CD4-positive, CD25-positive, alpha-beta regulatory T cell (primary cell): ENCODE results near the gene DGKG. TPM values are rescaled to one million over a fixed set of nuclear protein-coding genes. Genes with fewer than 3 reads are reported as not detected.

ENCODE experiments used
- ATAC-seq, 2 donors: fragments of 150-1000 bp; cut with Tn5 transposase; one replicate each; pipeline ENCODE4 v1.10.0; 2021; ENCODE audit warnings: low read depth in 2 of 2, moderate number of reproducible peaks in 2 of 2, moderate library complexity in 1 of 2
- DNase-seq, 3 donors: peaks; one replicate each; pipeline versions ENCODE4 v3.0.0 to v3.0.0-alpha.2; 2012 to 2022; ENCODE audit warnings: mixed read lengths in 1 of 3
- H3K27ac ChIP-seq: one replicate; pipeline ENCODE4 v1.7.0; 2013; ENCODE audit warnings: mild to moderate bottlenecking, low read length; ENCODE audit not compliant: insufficient read depth, poor library complexity, severe bottlenecking
- H3K27me3 ChIP-seq: one replicate; pipeline ENCODE4 v1.7.0; 2013; ENCODE audit warnings: low read length; ENCODE audit not compliant: control insufficient read depth, insufficient read depth
- H3K36me3 ChIP-seq: one replicate; pipeline ENCODE4 v1.7.0; 2013; ENCODE audit warnings: mild to moderate bottlenecking, low read length, moderate library complexity; ENCODE audit not compliant: control insufficient read depth, insufficient read depth
- H3K4me1 ChIP-seq: 2 replicates; pipeline ENCODE4 v1.7.0; 2013; ENCODE audit warnings: mild to moderate bottlenecking, low read length; ENCODE audit not compliant: insufficient read depth, control insufficient read depth, poor library complexity, severe bottlenecking
- H3K4me3 ChIP-seq: one replicate; pipeline ENCODE4 v1.7.0; 2013; ENCODE audit warnings: low read depth, mild to moderate bottlenecking, low read length, moderate library complexity
- H3K9me3 ChIP-seq, 2 experiments: 1 replicate in 1 of 2; 2 replicates in 1 of 2; pipeline ENCODE4 v1.7.0; 2013; ENCODE audit warnings: low read length in 2 of 2, mild to moderate bottlenecking in 1 of 2, moderate library complexity in 1 of 2; ENCODE audit not compliant: control insufficient read depth in 2 of 2
- H3K27ac Mint-ChIP-seq, 3 donors: one replicate each; pipeline ENCODE4 v1.8.0; 2020 to 2022; ENCODE audit warnings: mild to moderate bottlenecking in 3 of 3, mixed read lengths in 3 of 3, moderate library complexity in 2 of 3
- H3K27me3 Mint-ChIP-seq: one replicate; pipeline ENCODE4 v1.8.0; 2022; ENCODE audit warnings: mild to moderate bottlenecking, mixed read lengths
- H3K36me3 Mint-ChIP-seq: one replicate; pipeline ENCODE4 v1.8.0; 2020; ENCODE audit warnings: mixed read lengths
- H3K4me1 Mint-ChIP-seq, 4 donors: one replicate each; pipeline ENCODE4 v1.8.0; 2020 to 2022; ENCODE audit warnings: mixed read lengths in 4 of 4, mild to moderate bottlenecking in 1 of 4
- H3K4me3 Mint-ChIP-seq, 4 donors: one replicate each; pipeline ENCODE4 v1.8.0; 2020 to 2022; ENCODE audit warnings: mild to moderate bottlenecking in 4 of 4, mixed read lengths in 4 of 4, moderate library complexity in 3 of 4
- H3K9me3 Mint-ChIP-seq, 7 donors: one replicate each; pipeline ENCODE4 v1.8.0; 2020 to 2022; ENCODE audit warnings: mixed read lengths in 7 of 7, mild to moderate bottlenecking in 3 of 7, moderate library complexity in 2 of 7
- polyA plus RNA-seq, 4 donors: library from polyadenylated mRNA; unstranded; fragments of 300-500 nt; fragmentation: Illumina TruSeq; gene quantifications; one replicate each; pipeline ENCODE4 v1.2.3, GENCODE V29; 2021
- total RNA-seq: library from RNA; stranded (reverse); gene quantifications from one replicate; pipeline ENCODE4 v1.2.3, GENCODE V29; 2022

DGKG gene
- total and polyA plus RNA-seq, 5 donors from 2014 or later: 0.81 TPM; not detected in 4

DNA sequence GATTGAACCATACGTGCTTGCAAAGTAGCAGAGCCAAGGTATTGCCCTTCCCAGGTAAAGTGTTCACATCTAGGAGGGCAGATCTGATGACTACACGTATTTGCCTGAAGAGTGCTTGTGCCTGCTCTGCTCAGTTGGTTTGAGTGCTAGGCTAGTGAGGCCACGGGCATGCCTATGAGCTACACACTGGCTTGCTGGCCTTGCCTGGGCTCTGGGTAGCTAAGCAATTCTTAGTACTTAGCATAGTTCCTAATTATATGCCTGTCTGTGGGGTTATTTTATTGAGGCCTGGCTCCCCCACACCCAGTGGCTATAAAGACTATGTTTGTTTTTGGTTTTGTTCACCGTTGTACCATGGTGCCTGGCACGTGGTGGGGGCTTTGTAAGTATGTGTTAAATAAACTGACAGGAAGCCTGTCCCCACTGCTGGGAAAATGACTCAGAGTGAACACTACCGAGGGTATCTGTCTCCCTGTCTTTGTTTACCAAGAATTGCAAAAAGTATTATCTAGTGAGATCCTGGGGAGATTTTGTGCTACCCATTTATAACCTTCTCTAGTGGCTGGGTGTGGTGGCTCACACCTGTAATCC is 181.0 kb downstream of the DGKG start:
- Histone ChIP-seq H3K4me1 (peaks cover 11% of the 10 kb centered on the region), H3K9me3 (no peaks in the 10 kb centered on the region), H3K27ac (no peak overlapping the region), H3K36me3 (no peaks in the 10 kb centered on the region), H3K4me3 (no peak overlapping the region), H3K27me3 (no peaks in the 10 kb centered on the region)
- Mint-ChIP-seq H3K27me3 (peaks cover 7% of the 10 kb centered on the region), H3K9me3 (peaks cover 0 to 3% (median 0%) of the 10 kb centered on the region in 7 donors), H3K27ac (no peak overlapping the region), H3K36me3 (no peaks in the 10 kb centered on the region), H3K4me1 (peaks cover 7 to 12% (median 10%) of the 10 kb centered on the region in 4 donors), H3K4me3 (no peak overlapping the region)
- no peak for ATAC-seq
- no peak for DNase-seq

DNA sequence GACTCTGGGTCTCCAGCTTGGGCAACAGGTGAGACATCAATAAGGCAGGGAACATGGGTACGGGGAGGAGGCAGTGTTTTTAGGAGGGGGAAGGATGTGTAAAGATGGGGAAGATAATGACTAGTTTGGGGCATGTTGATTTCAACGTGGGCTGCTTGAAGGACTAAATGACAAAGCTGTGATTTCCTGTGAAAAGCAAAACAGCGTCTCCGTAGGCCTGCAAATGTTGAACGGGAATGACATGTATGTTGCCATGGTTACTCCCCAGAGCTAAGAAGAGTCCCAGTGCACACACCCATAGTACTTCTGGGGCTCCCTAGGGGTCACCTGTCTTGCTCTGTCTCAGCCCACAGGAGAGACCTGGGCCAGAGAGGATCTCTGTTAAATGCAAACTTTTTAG is 181.9 kb downstream of the DGKG start:
- H3K4me3 Mint-ChIP-seq: no peak overlapping the region
- DNase-seq (no peak), ATAC-seq (no peak)
- H3K27me3 ChIP-seq: no peaks in the 10 kb centered on the region
- H3K27ac ChIP-seq: no peak overlapping the region
- no peaks in the 10 kb centered on the region for H3K9me3 ChIP-seq
- peaks cover 5% of the 10 kb centered on the region for H3K4me1 ChIP-seq
- peaks cover 6% of the 10 kb centered on the region for H3K27me3 Mint-ChIP-seq
- no peaks in the 10 kb centered on the region for H3K36me3 Mint-ChIP-seq
- H3K4me3 ChIP-seq: no peak overlapping the region
- H3K36me3 ChIP-seq: no peaks in the 10 kb centered on the region
- H3K9me3 Mint-ChIP-seq: peaks cover 0 to under 1% (median 0%) of the 10 kb centered on the region in 7 donors
- no peak overlapping the region for H3K27ac Mint-ChIP-seq
- peaks cover 5 to 8% (median 7%) of the 10 kb centered on the region in 4 donors for H3K4me1 Mint-ChIP-seq

GRCh38 chr3:186178412-186178811 is 183.6 kb downstream of the DGKG start:
- H3K27ac Mint-ChIP-seq: no peak overlapping the region
- no peaks in the 10 kb centered on the region for H3K36me3 Mint-ChIP-seq
- Histone ChIP-seq H3K27me3 (no peaks in the 10 kb centered on the region), H3K4me3 (no peak overlapping the region), H3K4me1 (no peaks in the 10 kb centered on the region), H3K36me3 (no peaks in the 10 kb centered on the region), H3K27ac (no peak overlapping the region), H3K9me3 (no peaks in the 10 kb centered on the region)
- no peak for ATAC-seq
- no peak overlapping the region for H3K4me3 Mint-ChIP-seq
- DNase-seq: no peak
- H3K27me3 Mint-ChIP-seq: peaks cover 6% of the 10 kb centered on the region
- no peaks in the 10 kb centered on the region for H3K4me1 Mint-ChIP-seq
- no peaks in the 10 kb centered on the region for H3K9me3 Mint-ChIP-seq

DNA sequence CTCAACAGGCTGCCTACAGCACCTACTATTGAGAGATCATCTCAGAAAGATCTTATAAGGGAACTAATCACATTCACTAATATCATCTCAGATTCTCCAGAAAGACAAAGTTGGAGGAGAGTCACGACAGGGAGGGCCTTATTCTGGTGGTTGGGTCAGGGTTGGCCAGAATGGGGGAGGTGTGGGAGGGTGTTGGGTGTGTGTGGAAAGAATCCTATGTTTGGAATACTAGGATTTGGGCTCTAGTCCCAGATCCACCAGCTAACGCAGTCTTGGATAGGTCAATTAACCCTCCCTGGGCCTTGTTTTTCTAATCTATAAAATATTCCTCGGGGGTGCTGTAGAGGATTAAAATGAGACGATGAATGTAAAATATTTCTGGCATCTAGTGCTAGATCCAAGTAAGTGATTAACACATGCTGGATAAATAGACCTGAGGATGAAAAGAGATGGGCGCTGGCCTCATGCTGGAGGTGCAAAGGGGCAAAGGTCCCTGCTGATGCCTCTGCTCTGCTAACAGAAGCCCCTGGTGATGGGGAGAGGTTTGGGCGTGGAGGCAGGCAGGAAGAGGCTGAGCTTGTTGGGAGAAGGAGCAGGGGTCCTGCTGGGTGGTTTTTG is 185.6 kb downstream of the DGKG start:
- Histone ChIP-seq H3K4me1 (no peaks in the 10 kb centered on the region), H3K27me3 (no peaks in the 10 kb centered on the region), H3K4me3 (no peak overlapping the region), H3K36me3 (no peaks in the 10 kb centered on the region), H3K27ac (no peak overlapping the region), H3K9me3 (no peaks in the 10 kb centered on the region)
- ATAC-seq (no peak), DNase-seq (no peak)
- no peak overlapping the region for H3K27ac Mint-ChIP-seq
- no peaks in the 10 kb centered on the region for H3K9me3 Mint-ChIP-seq
- H3K36me3 Mint-ChIP-seq: no peaks in the 10 kb centered on the region
- H3K4me1 Mint-ChIP-seq: no peaks in the 10 kb centered on the region
- no peak overlapping the region for H3K4me3 Mint-ChIP-seq
- peaks cover 6% of the 10 kb centered on the region for H3K27me3 Mint-ChIP-seq

- Mint-ChIP-seq H3K4me1 (no peaks in the 10 kb centered on the region), H3K4me3 (no peak overlapping the region), H3K27ac (no peak overlapping the region), H3K27me3 (peaks cover 6% of the 10 kb centered on the region), H3K9me3 (no peaks in the 10 kb centered on the region), H3K36me3 (no peaks in the 10 kb centered on the region)
- H3K36me3 ChIP-seq: no peaks in the 10 kb centered on the region
- no peaks in the 10 kb centered on the region for H3K9me3 ChIP-seq
- no peak overlapping the region for H3K27ac ChIP-seq
- no peak for ATAC-seq
- H3K4me3 ChIP-seq: no peak overlapping the region
- no peaks in the 10 kb centered on the region for H3K4me1 ChIP-seq
- H3K27me3 ChIP-seq: no peaks in the 10 kb centered on the region
- no peak for DNase-seq
Observed at GRCh38 chr3:186173224-186173815, 188.7 kb downstream of the DGKG start.

GRCh38 chr3:186172353-186172752 is 189.7 kb downstream of the DGKG start:
- H3K27ac Mint-ChIP-seq: no peak overlapping the region
- Histone ChIP-seq H3K4me3 (no peak overlapping the region), H3K9me3 (no peaks in the 10 kb centered on the region), H3K4me1 (no peaks in the 10 kb centered on the region), H3K27me3 (no peaks in the 10 kb centered on the region), H3K36me3 (no peaks in the 10 kb centered on the region), H3K27ac (no peak overlapping the region)
- H3K9me3 Mint-ChIP-seq: no peaks in the 10 kb centered on the region
- no peaks in the 10 kb centered on the region for H3K36me3 Mint-ChIP-seq
- H3K4me1 Mint-ChIP-seq: no peaks in the 10 kb centered on the region
- H3K4me3 Mint-ChIP-seq: no peak overlapping the region
- ATAC-seq: no peak
- no peak for DNase-seq
- H3K27me3 Mint-ChIP-seq: peaks cover 6% of the 10 kb centered on the region

- H3K4me1 Mint-ChIP-seq: no peaks in the 10 kb centered on the region
- H3K36me3 ChIP-seq: no peaks in the 10 kb centered on the region
- no peaks in the 10 kb centered on the region for H3K9me3 ChIP-seq
- H3K4me3 ChIP-seq: no peak overlapping the region
- H3K4me3 Mint-ChIP-seq: no peak overlapping the region
- no peaks in the 10 kb centered on the region for H3K4me1 ChIP-seq
- H3K9me3 Mint-ChIP-seq: no peaks in the 10 kb centered on the region
- no peaks in the 10 kb centered on the region for H3K36me3 Mint-ChIP-seq
- H3K27ac Mint-ChIP-seq: no peak overlapping the region
- peaks cover 4% of the 10 kb centered on the region for H3K27me3 ChIP-seq
- H3K27me3 Mint-ChIP-seq: peaks cover 8% of the 10 kb centered on the region
- DNase-seq: no peak
- ATAC-seq: no peak
- no peak overlapping the region for H3K27ac ChIP-seq
Observed at GRCh38 chr3:186171521-186171920, 190.5 kb downstream of the DGKG start.

GRCh38 chr3:186170516-186170915 is 191.5 kb downstream of the DGKG start:
- Histone ChIP-seq H3K4me1 (no peaks in the 10 kb centered on the region), H3K27me3 (peaks cover 8% of the 10 kb centered on the region), H3K4me3 (no peak overlapping the region), H3K36me3 (no peaks in the 10 kb centered on the region), H3K27ac (no peak overlapping the region), H3K9me3 (no peaks in the 10 kb centered on the region)
- ATAC-seq (no peak), DNase-seq (no peak)
- Mint-ChIP-seq H3K4me1 (no peaks in the 10 kb centered on the region), H3K36me3 (no peaks in the 10 kb centered on the region), H3K27me3 (peaks cover 12% of the 10 kb centered on the region), H3K9me3 (no peaks in the 10 kb centered on the region), H3K27ac (no peak overlapping the region), H3K4me3 (no peak overlapping the region)
